Mammary epithelial cell (primary cell): ENCODE results near the gene SLC12A4.

ENCODE experiments used
- EZH2 ChIP-seq: IDR thresholded peaks from 2 replicates; pipeline ENCODE4 v1.6.1; 2012; ENCODE audit warnings: low read length, inconsistent platforms, borderline replicate concordance
- TF ChIP-seq, protein P1 (sequence below), 2 donors: IDR thresholded peaks in 1 of 2; conservative IDR thresholded peaks in 1 of 2; 2 replicates each; pipeline ENCODE4 v1.5.1; 2011 to 2012; ENCODE audit warnings: inconsistent platforms in 2 of 2, low read length in 2 of 2, mild to moderate bottlenecking in 2 of 2, control low read depth in 1 of 2, low read depth in 1 of 2; ENCODE audit not compliant: insufficient read depth in 1 of 2; ENCODE audit errors: extremely low read depth in 1 of 2

DNA sequence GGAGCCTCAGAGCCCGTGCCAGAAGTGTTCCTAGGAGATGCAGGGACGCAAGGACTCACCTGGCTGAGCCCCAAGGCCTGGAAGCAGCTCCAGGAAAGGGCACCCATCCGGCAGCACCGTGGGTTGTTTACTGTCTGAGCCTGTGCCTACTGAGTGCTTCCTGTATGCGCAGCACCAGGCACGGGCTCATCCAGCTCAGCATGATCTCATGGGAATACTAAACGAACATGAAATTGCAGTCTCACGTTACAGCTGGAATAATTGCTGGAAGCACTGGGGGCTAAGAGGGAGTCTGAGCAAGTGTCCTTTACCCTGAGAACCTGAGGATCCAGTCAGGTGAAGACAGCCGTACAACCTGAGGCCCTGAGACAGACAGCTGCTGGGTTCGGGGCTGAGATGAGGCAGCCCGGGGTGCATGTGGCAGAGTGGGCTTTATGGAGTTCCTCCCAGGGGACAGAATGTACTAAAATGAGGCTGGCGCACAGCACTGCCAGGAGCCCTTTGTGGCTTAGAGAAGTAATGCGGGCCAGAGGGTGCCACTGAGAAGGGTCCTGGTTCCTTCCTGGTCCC is 42.2 kb downstream of the SLC12A4 start:
- TF ChIP-seq, protein P1, sequence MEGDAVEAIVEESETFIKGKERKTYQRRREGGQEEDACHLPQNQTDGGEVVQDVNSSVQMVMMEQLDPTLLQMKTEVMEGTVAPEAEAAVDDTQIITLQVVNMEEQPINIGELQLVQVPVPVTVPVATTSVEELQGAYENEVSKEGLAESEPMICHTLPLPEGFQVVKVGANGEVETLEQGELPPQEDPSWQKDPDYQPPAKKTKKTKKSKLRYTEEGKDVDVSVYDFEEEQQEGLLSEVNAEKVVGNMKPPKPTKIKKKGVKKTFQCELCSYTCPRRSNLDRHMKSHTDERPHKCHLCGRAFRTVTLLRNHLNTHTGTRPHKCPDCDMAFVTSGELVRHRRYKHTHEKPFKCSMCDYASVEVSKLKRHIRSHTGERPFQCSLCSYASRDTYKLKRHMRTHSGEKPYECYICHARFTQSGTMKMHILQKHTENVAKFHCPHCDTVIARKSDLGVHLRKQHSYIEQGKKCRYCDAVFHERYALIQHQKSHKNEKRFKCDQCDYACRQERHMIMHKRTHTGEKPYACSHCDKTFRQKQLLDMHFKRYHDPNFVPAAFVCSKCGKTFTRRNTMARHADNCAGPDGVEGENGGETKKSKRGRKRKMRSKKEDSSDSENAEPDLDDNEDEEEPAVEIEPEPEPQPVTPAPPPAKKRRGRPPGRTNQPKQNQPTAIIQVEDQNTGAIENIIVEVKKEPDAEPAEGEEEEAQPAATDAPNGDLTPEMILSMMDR (conservative IDR thresholded peaks at IDR 0.05 in 1 of 2, IDR thresholded peaks at IDR 0.05 in 1 of 2; ENCODE audit: extremely low read depth in 1 of 2, insufficient read depth in 1 of 2, low read depth in 1 of 2, low read length in 2 of 2): peak in 1 of 2 donors; percentile 10
- no peak for TF ChIP-seq EZH2
